SU-DHL-6 (cell line): ENCODE data around the gene MCEE.
A peak's percentile ranks its signal among the peaks of the same experiment; 100 is the strongest.

Experiments
- H2AFZ ChIP-seq: fragments of 200-600 bp; sonication (generic); 2 replicates; pipeline ENCODE4 v1.6.1; 2014; ENCODE audit warnings: low read depth, mild to moderate bottlenecking, moderate library complexity, mixed read lengths, antibody characterized with exemption, low read length; ENCODE audit not compliant: severe bottlenecking
- H3F3A ChIP-seq: fragments of 200-600 bp; shearing (Covaris generic); 2 replicates; pipeline ENCODE4 v1.6.0; 2016; ENCODE audit warnings: antibody characterized with exemption, mild to moderate bottlenecking; ENCODE audit not compliant: insufficient read depth
- H3K27ac ChIP-seq: fragments of 200-600 bp; sonication (generic); 2 replicates; pipeline ENCODE4 v1.5.1; 2016; ENCODE audit warnings: low read depth, mild to moderate bottlenecking, low read length, moderate library complexity, mixed read lengths
- H3K27me3 ChIP-seq: fragments of 200-600 bp; sonication (generic), shearing (Covaris generic); 2 replicates; pipeline ENCODE4 v1.6.0; 2014; ENCODE audit warnings: mild to moderate bottlenecking, low read length
- H3K36me3 ChIP-seq: fragments of 200-600 bp; sonication (generic); 2 replicates; pipeline ENCODE4 v1.6.1; 2014; ENCODE audit warnings: mild to moderate bottlenecking, low read length, mixed read lengths
- H3K4me2 ChIP-seq: fragments of 300-600, 200-600 bp; shearing (Covaris generic), sonication (generic); 2 replicates; pipeline ENCODE4 v1.6.0; 2014; ENCODE audit warnings: low read length, low read depth, mild to moderate bottlenecking; ENCODE audit not compliant: poor library complexity, severe bottlenecking
- H3K4me3 ChIP-seq: fragments of 200-600 bp; sonication (generic); 2 replicates; pipeline ENCODE4 v1.5.1; 2014; ENCODE audit warnings: antibody characterized with exemption, low read length, mild to moderate bottlenecking, mixed read lengths; ENCODE audit not compliant: insufficient read depth, poor library complexity, severe bottlenecking
- H3K79me2 ChIP-seq: fragments of 200-600 bp; sonication (generic); 2 replicates; pipeline ENCODE4 v1.6.1; 2014; ENCODE audit warnings: mild to moderate bottlenecking, low read length, moderate library complexity; ENCODE audit not compliant: insufficient read depth
- H3K9ac ChIP-seq: fragments of 200-600 bp; sonication (generic); 2 replicates; pipeline ENCODE4 v1.7.0; 2014; ENCODE audit warnings: mild to moderate bottlenecking, low read length
- H3K9me2 ChIP-seq: fragments of 200-600 bp; sonication (generic); replicated peaks from 2 replicates; pipeline ENCODE4 v1.6.1; 2014; ENCODE audit warnings: low read length; ENCODE audit not compliant: insufficient read depth
- H3K9me3 ChIP-seq: fragments of 200-600 bp; sonication (generic); 2 replicates; pipeline ENCODE4 v1.6.1; 2014; ENCODE audit warnings: low read length, mixed read lengths; ENCODE audit not compliant: insufficient read depth
- H4K20me1 ChIP-seq: fragments of 200-600 bp; sonication (generic); 2 replicates; pipeline ENCODE4 v1.6.1; 2014; ENCODE audit warnings: low read depth, mild to moderate bottlenecking, antibody characterized with exemption, low read length, moderate library complexity, mixed read lengths
- CTCF ChIP-seq: fragments of 200-600 bp; sonication (generic); IDR thresholded peaks from one replicate; pipeline ENCODE4 v1.5.1; 2017; ENCODE audit warnings: antibody characterized with exemption, mild to moderate bottlenecking, low read length, moderate library complexity; ENCODE audit not compliant: insufficient read depth, poor library complexity, severe bottlenecking
- EZH2phosphoT487 ChIP-seq: fragments of 200-600 bp; sonication (generic), shearing (Covaris generic); conservative IDR thresholded peaks from 2 replicates; pipeline ENCODE4 v1.6.1; 2018; ENCODE audit warnings: mild to moderate bottlenecking, antibody characterized with exemption, low read length, moderate library complexity, mixed read lengths

Gene MCEE

GRCh38 chr2:71067567-71068217 lies 62.3 kb downstream of the MCEE start:
- Histone ChIP-seq H3K36me3 (no peaks in the 10 kb centered on the region), H3K27me3 (no peaks in the 10 kb centered on the region), H3K4me2 (peak overlapping the region; percentile 84), H3K9ac (peak overlapping the region; percentile 88), H3K79me2 (peaks cover 36% of the 10 kb centered on the region), H4K20me1 (no peaks in the 10 kb centered on the region), H3F3A (peaks cover 51% of the 10 kb centered on the region), H3K27ac (peak overlapping the region; percentile 98), H3K4me3 (peak overlapping the region; percentile 80), H2AFZ (no peak overlapping the region), H3K9me2 (no peaks in the 10 kb centered on the region), H3K9me3 (no peaks in the 10 kb centered on the region)
- no peak for TF ChIP-seq EZH2phosphoT487
- no peak for TF ChIP-seq CTCF

- no peaks in the 10 kb centered on the region for H3K9me3 ChIP-seq
- no peaks in the 10 kb centered on the region for H3K9me2 ChIP-seq
- H3K27me3 ChIP-seq: no peaks in the 10 kb centered on the region
- peak overlapping the region; percentile 84 for H3K4me2 ChIP-seq
- no peaks in the 10 kb centered on the region for H3K36me3 ChIP-seq
- H3K79me2 ChIP-seq: peaks cover 32% of the 10 kb centered on the region
- H2AFZ ChIP-seq: no peak overlapping the region
- TF ChIP-seq EZH2phosphoT487 (no peak), CTCF (no peak)
- H3F3A ChIP-seq: peaks cover 51% of the 10 kb centered on the region
- H4K20me1 ChIP-seq: no peaks in the 10 kb centered on the region
- peak overlapping the region; percentile 80 for H3K4me3 ChIP-seq
- peak overlapping the region; percentile 88 for H3K9ac ChIP-seq
- H3K27ac ChIP-seq: peak overlapping the region; percentile 98
Observed at GRCh38 chr2:71066856-71067255, 63.2 kb downstream of the MCEE start.

- Histone ChIP-seq H3K27ac (peak overlapping the region; percentile 98), H3K79me2 (peaks cover 15% of the 10 kb centered on the region), H3K4me3 (peak overlapping the region; percentile 30), H3K36me3 (no peaks in the 10 kb centered on the region), H3K27me3 (no peaks in the 10 kb centered on the region), H4K20me1 (no peaks in the 10 kb centered on the region), H2AFZ (no peak overlapping the region), H3K9ac (peak overlapping the region; percentile 57), H3K9me2 (no peaks in the 10 kb centered on the region), H3F3A (peaks cover 41% of the 10 kb centered on the region), H3K9me3 (no peaks in the 10 kb centered on the region), H3K4me2 (peak overlapping the region; percentile 84)
- TF ChIP-seq EZH2phosphoT487 (no peak), CTCF (no peak)
Observed at GRCh38 chr2:71064754-71065621, 65.0 kb downstream of the MCEE start.
